OCI-LY3 (cell line): ENCODE measurements around the gene NUP42.

ENCODE experiments used
- CTCF ChIP-seq: fragments of 200-600, 300-600 bp; sonication (generic); IDR thresholded peaks from 2 replicates; pipeline ENCODE4 v1.5.1; 2014; ENCODE audit warnings: antibody characterized with exemption, low read length, low read depth
- EZH2phosphoT487 ChIP-seq: fragments of 200-600 bp; shearing (Covaris generic); IDR thresholded peaks from 2 replicates; pipeline ENCODE4 v1.6.1; 2018; ENCODE audit warnings: antibody characterized with exemption, mixed run types, low read depth

GRCh38 chr7:23161482-23161881 is 20.4 kb upstream of the NUP42 start:
- TF ChIP-seq CTCF (no peak), EZH2phosphoT487 (no peak)
